Measurements from ENCODE around the gene VAV1.
"Not testable (repeated sequence)": the region's sequence is repeated elsewhere in the genome, so short reads cannot be mapped to it uniquely, and the experiment has no call there.

DNA sequence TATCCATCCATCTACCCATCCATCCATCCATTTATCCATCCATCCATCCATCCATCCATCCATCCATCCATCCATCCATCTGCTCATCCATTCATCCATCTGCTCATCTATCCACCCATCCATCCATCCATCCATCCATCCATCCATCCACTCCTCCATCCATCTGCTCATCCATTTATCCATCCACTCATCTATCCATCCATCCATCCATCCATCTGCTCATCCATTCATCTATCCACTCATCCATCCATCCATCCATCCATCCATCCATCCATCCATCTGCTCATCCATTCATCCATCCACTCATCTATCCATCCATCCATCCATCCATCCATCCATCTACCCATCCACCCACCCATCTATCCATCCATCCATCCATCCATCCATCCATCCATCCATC is 3.5 kb downstream of the VAV1 start:
- TF ChIP-seq CTCF, POLR2A (IDR thresholded peaks at IDR 0.05): not testable (repeated sequence)

Measured in thyroid gland (tissue), 4 donors.